ENCODE measurements around the gene PKD1L1. TPM values are rescaled to one million over a fixed set of nuclear protein-coding genes. Genes with fewer than 3 reads are reported as not detected.

PKD1L1 gene
- polyA plus RNA-seq, 1 of the 3 experiments (the other 2 are of a cell fraction): 0.10 TPM

GRCh38 chr7:47941136-47941844 lies 7.0 kb downstream of the PKD1L1 start:
- Histone ChIP-seq H3K36me3 (replicated peaks in 1 of 2; ENCODE audit: control insufficient read depth in 1 of 2, insufficient read depth in 2 of 2, low read length in 1 of 2) (no peaks in the 10 kb centered on the region), H3K79me2 (ENCODE audit: insufficient read depth) (no peaks in the 10 kb centered on the region), H3K27ac (ENCODE audit: low read depth in 2 of 2, low read length in 1 of 2) (peak overlapping the region; percentile 78 to 82), H3K4me2 (peak overlapping the region; percentile 73), H2AFZ (ENCODE audit: low read depth) (peak overlapping the region; percentile 71; the same call in 1 of the 2 replicates), H3K9me2 (no peaks in the 10 kb centered on the region), H4K20me1 (ENCODE audit: insufficient read depth) (no peaks in the 10 kb centered on the region), H3K4me3 (ENCODE audit: low read depth in 2 of 2, low read length in 1 of 2) (no peak overlapping the region), H3K4me1 (ENCODE audit: control insufficient read depth in 1 of 2, insufficient read depth in 2 of 2, low read depth in 1 of 2, low read length in 1 of 2) (peaks cover 25 to 43% of the 10 kb centered on the region in 2 experiments), H3K9ac (peak overlapping the region; percentile 51), H3K9me3 (no peaks in the 10 kb centered on the region), H3K27me3 (ENCODE audit: insufficient read depth) (no peaks in the 10 kb centered on the region), H3F3A (replicated peaks; ENCODE audit: insufficient read depth) (peaks cover 17% of the 10 kb centered on the region)
- ChIA-PET POLR2A (no interaction called here), CTCF (interaction anchor here (1.7 to 6.5 kb wide), 4 partner anchors 12 to 675 kb away, joined by 7 to 39 read pairs (median 18); no protein-coding TSS in a partner anchor)
- WGBS (ENCODE audit: low lambda C conversion rate): 41% methylated on average over 8 of the region's 9 CpGs
- no peak for DNase-seq
- peak; percentile 82 for TF ChIP-seq PBX3 (IDR thresholded peaks at IDR 0.05)
- TF ChIP-seq MAX (IDR thresholded peaks at IDR 0.05; ENCODE audit: low read depth): peak; percentile 85
- no peak for TF ChIP-seq FOXJ3 (CRISPR knock-in tag; IDR thresholded peaks at IDR 0.05)
- TF ChIP-seq SMC3 (IDR thresholded peaks at IDR 0.05; ENCODE audit: low read depth, low read length): no peak
- TF ChIP-seq USF1 (IDR thresholded peaks at IDR 0.05; ENCODE audit: borderline replicate concordance, low read depth): no peak
- no peak; the same call in 1 of the 2 replicates for TF ChIP-seq POLR2AphosphoS5 (IDR thresholded peaks at IDR 0.05; ENCODE audit: low read depth, low read length)
- no peak for TF ChIP-seq CHD2 (IDR thresholded peaks at IDR 0.05; ENCODE audit: low read length, partially characterized antibody)
- peak; percentile 56; the same call in 1 of the 2 replicates for TF ChIP-seq TEAD4 (IDR thresholded peaks at IDR 0.05; ENCODE audit: borderline replicate concordance, insufficient read depth)
- TF ChIP-seq ELF1 (IDR thresholded peaks at IDR 0.05): no peak
- TF ChIP-seq EP300 (IDR thresholded peaks at IDR 0.05; ENCODE audit: borderline replicate concordance in 1 of 2, low read depth in 1 of 2, low read length in 1 of 2): peak in 1 of 2 experiments; percentile 79; a peak in 2 of 4 replicates
- TF ChIP-seq FOXM1 (IDR thresholded peaks at IDR 0.05; ENCODE audit: low read depth): no peak
- peak; percentile 90 for TF ChIP-seq JUND (IDR thresholded peaks at IDR 0.05)
- no peak for TF ChIP-seq RAD21 (IDR thresholded peaks at IDR 0.05; ENCODE audit: low read length)
- TF ChIP-seq YY1 (IDR thresholded peaks at IDR 0.05; ENCODE audit: low read depth): no peak
- peak; percentile 45; the same call in 1 of the 2 replicates for TF ChIP-seq NFIC (IDR thresholded peaks at IDR 0.05; ENCODE audit: borderline replicate concordance)
- TF ChIP-seq FOSL2 (IDR thresholded peaks at IDR 0.05; ENCODE audit: borderline replicate concordance, low read depth): peak; percentile 97
- no peak for TF ChIP-seq SIN3A (IDR thresholded peaks at IDR 0.05; ENCODE audit: borderline replicate concordance, low read depth, low read length)
- TF ChIP-seq TAF1 (IDR thresholded peaks at IDR 0.05; ENCODE audit: borderline replicate concordance, low read depth, low read length): no peak
- TF ChIP-seq MXI1 (IDR thresholded peaks at IDR 0.05; ENCODE audit: low read depth, low read length): no peak
- TF ChIP-seq GATA2 (CRISPR knock-in tag; IDR thresholded peaks at IDR 0.05): no peak
- no peak for TF ChIP-seq RCOR1 (IDR thresholded peaks at IDR 0.05; ENCODE audit: low read length)
- no peak for TF ChIP-seq EZH2phosphoT487 (IDR thresholded peaks at IDR 0.05; ENCODE audit: borderline replicate concordance, low read depth)
- no peak for TF ChIP-seq IRF3 (IDR thresholded peaks at IDR 0.05; ENCODE audit: low read depth, low read length)
- TF ChIP-seq RFX5 (IDR thresholded peaks at IDR 0.05; ENCODE audit: low read length): no peak
- TF ChIP-seq ZBTB33 (IDR thresholded peaks at IDR 0.05; ENCODE audit: borderline replicate concordance, low read depth): no peak
- TF ChIP-seq USF2 (IDR thresholded peaks at IDR 0.05; ENCODE audit: borderline replicate concordance, low read depth, low read length): no peak
- peak; percentile 31; the same call in 1 of the 2 replicates for TF ChIP-seq GABPA (IDR thresholded peaks at IDR 0.05; ENCODE audit: low read depth)
- no peak; the same call in 1 of the 2 replicates for TF ChIP-seq MEF2A (IDR thresholded peaks at IDR 0.05; ENCODE audit: borderline replicate concordance, low read depth)
- TF ChIP-seq TCF12 (IDR thresholded peaks at IDR 0.05): peak; percentile 84

Measured in SK-N-SH (cell line).